HG02981 (cell line): ENCODE data around the gene CD47.

ENCODE experiments used
- ATAC-seq: cut with Tn5 transposase; IDR thresholded peaks from one replicate; pipeline ENCODE4 v1.9.1; 2021; ENCODE audit warnings: mild to moderate bottlenecking, moderate library complexity; ENCODE audit not compliant: unreplicated experiment

The CD47 gene

DNA sequence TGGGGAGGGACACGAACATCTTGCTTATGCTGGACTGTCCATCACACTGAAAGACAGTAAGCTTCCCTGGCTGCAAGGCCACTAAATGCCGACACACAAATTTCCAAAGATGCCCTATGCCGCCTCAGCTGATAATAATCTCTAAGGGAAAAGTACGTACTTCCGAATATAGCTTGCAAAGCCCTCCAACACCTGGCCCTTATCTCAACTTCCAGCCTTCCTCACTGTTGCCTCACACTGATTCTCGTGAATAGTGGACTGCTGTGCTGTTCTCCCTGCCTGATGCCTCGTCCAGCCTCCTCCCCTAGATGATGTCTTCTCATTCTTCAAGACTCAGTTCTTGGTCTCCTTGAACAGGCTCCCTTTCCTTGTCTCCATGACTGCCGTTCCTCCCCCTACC, 72.3 kb downstream of the CD47 start:
- ATAC-seq = no peak

DNA sequence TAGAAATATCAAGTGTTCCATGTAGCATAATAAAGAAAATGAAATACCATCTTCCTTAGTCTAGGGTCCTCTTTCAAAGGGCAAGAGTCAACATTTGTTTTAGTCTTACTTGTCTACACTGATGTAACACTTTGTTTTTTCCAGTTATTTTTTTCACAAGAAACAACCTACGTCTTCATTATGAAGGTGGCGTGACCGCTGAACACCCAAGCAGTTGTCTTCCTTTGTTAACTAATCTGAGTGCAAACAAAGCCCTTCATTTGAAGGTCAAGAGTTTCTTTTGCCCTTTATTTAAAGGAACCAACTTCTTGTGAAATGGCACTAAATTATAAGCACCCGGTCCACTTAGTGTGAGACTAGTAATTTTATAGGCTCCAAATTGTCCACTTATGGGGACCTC, 73.2 kb downstream of the CD47 start:
- ATAC-seq = no peak

DNA sequence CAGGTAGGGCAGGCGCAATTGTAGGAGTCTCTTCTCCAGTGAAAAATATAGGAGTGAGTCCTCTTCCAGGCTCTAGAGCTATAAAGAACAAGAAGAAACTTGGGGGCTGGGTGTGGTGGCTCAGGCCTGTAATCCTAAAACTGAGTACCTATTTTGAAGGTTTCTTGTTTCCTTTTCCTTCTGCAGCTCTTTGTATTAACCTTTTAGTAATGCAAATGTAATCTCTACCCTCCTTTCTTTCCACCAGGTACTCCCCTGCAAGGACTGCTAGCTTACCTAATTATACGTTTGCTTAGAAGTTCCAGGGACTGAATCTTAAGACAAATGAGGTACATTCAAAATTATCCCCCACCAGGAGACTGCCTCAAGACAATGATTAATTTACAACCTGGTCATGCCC, 75.9 kb downstream of the CD47 start:
- no peak for ATAC-seq

DNA sequence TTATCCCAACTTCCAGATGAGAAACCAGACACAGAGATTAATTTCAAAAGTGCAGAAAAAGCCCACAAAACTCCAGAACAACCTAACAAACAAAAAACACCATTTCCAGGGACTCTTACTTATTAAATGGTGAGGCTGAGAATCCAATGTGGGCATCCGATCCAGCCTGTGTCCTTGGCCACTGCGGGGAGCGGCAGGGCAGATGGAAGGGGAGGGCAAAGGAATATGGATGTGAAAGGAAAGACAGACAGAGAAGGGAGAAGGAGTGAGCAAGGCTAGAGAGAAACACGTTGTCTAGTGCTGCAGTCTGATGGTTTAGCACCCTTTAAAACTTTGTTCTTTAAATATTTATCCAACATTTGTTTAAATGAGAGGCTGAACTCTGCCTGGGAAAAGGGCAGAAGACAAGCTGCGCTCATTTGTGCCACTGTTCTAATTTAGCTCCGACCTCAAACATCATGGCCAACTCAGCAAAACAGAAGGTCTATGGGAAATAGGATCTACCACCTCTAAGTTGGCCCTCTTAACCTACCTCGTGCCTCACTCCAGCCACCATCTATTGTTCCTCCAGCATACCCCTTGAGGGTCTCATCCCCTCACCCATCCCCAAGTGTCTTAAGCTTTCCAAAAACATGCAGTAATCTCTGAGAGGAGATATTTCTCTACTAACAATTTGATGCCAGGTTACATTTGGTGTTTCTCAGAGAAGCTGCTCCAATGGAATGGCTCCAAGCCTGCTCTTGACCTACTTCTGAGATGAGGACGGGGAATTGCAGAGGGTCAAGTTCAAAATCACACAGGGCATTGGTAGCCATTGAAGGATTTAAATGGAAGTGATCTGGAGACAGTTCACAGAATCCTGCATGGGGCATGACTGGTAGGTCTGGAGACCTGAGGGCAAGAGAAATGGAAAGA, 77.4 kb downstream of the CD47 start:
- no peak for ATAC-seq

DNA sequence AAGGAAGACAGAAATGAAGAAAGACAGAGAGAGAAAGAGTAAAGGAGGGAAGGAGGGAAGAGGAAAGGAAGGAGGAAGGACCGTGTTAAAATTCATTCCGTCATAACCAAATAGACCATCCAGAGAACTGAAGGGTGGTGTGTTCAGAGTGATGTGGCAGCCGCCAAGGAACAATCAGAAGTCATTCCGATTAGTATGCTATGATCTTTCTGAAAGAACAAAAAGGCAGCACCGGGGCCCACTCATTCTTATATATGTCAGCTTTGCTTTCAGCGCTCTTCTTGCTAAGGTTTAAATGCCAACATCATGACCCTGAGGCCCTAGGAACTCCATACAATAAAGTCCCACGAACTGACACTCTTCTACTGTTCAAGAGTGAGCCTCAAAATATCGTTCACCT, 78.5 kb downstream of the CD47 start:
- ATAC-seq = no peak

DNA sequence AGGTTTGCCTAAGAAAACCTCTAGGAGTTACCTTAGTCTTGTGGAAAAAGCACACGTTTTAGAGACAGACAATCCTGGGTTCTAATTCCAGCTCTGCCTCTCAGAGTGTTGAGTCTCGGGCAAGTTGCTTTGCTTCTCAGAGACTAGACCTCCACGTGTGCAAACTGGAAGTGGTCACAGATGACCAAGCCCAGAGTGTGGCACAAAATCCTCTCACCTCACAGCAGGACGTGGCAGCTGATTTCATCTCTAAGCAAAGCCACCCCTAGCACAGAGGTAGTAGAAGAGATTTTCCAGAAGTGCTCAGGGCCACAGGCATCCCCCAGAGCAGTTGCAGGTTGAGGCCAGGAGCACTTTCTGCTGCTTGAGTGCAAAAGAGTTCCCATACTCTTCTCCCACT, 79.2 kb downstream of the CD47 start:
- ATAC-seq = no peak

DNA sequence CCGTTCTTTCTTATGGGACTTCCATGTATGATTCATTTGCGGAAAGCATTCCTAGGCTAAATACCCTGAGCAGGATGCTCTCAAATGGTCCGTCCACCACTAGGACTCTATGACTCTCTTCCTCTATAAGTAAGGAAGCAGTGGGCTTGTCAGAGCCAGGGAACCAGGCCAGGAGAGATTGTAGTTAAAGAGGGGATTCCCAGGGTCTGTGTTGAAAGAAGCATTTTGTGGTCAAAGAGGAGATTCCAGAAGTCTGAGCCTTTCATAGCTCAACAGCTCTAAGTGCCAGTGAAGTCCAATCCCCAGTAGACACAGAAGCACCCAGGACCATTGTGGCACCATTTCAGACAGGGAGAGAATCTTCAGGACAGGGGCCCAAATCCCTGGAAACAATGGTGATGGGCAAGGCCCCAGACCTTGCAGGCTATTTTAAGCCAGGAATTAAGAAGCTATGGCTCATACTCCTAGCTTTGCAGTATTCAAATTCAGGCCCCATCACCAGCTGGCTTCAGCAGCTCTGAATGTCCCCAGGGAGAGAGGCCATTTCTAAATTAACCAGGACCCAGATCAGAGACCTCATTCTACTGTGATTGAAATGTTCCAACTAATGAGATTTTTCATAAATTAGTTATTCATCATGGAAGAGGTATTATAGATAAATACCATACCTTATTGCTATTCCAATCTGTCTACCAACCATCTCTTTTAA, 81.7 kb downstream of the CD47 start:
- no peak for ATAC-seq

DNA sequence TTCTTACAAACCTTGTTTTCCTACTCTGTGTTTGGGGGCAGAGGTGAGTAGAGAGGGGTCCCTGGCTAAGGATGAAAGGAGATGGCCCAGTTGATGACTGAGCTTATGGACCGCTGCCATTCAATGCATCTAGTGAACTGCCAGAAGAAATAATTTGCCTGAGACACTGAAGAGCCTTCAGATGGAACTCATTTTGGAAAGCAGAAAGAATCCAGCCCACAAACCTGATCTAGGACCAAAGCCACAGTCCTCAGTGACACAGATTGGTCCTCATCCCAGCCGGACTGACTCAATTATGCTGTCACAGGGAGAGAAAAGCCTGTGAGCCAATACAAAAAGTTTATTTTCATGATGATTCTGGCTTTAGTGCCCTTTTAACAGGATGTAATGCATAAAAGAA, 82.7 kb downstream of the CD47 start:
- ATAC-seq = no peak

DNA sequence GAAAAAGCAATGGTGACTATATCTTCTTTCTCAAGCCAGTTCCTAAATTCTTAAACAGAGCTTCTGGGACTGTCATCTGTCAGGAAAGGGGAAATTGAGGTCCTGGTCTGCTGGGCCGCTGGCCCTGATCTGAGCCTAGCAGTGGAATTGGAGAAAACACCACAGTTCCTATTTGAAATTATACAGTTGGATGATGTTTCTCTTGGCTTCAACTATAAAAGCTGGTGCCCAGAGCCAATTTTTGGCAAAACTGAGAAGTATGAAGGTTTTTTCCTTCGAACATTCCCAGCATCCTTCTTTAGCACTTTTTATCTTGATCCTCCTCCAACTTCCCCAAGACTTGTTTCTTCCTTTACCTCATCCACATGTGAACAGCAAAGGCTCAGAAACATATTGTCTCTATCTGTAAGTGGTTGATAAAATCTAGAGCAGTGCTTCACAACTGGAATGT, 83.9 kb downstream of the CD47 start:
- no peak for ATAC-seq

DNA sequence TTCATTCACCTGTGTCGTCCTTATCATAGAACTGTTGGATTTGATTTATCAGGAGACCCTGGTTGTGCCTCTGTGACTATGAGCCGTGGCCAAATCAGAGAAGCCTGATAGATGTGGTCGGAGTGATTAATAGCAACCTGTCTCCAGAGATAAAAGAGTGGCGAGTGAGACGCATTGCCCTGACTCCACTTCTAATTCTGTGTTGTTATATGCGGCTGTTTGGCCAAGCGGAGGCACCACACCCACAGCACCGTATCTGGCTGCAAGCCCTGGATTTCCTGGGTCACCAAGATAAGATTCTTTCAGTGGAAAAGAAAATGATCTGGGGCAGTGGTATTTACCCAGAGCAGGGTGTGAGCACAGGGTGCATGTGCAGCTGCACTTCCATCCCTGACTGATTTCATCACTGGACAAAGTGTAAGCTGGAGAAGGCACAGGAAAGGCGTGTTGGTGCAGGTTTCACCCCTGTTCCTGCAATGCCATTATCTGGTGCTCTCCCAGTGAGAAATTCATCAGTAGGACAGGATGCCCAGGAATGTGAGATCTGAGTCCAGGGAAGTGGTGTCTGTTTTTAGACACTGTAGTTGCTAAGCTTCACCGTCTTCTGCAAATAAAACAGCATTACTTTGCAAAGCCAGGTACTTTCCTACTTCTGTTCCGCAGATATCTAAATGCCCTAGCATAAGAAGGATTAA, 84.6 kb downstream of the CD47 start:
- no peak for ATAC-seq

DNA sequence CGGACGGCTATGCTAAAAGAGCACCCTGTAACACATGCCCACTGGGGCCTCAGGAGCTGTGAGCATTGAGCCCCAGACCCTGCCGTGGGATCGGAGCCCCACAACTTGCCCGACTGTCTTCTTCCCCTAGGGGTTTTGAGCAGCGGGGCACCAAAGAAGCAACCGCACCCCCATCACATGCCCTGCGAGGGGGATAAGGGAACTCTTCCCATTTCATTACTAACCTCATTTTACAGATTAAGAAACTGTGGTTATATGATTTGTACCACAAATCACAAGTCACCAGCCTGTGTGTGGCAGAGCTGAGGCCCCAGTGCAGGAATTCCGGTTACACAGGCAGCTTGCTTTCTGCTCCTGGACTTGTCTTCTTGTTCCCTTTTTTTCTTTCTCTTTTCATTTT, 86.2 kb downstream of the CD47 start:
- ATAC-seq = no peak

DNA sequence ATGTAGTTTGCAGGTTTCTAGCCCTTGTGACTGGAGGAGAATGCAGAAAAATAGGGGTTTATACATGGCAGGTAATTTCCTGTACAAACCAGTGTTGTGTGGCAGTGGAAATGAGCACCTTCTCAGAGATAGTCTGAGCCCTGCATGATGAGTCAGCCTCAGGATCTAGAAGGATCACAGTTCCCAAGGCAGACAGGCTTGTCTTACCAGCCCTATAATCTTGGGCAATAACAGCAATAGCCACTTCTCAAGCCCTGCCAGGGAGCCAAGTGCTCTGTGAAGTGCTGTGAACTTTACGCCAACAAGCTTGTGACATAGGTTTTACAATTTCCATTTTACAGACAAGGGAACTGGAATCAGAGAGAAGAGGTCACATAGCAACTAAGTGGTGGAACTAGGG, 89.4 kb downstream of the CD47 start:
- ATAC-seq = no peak

DNA sequence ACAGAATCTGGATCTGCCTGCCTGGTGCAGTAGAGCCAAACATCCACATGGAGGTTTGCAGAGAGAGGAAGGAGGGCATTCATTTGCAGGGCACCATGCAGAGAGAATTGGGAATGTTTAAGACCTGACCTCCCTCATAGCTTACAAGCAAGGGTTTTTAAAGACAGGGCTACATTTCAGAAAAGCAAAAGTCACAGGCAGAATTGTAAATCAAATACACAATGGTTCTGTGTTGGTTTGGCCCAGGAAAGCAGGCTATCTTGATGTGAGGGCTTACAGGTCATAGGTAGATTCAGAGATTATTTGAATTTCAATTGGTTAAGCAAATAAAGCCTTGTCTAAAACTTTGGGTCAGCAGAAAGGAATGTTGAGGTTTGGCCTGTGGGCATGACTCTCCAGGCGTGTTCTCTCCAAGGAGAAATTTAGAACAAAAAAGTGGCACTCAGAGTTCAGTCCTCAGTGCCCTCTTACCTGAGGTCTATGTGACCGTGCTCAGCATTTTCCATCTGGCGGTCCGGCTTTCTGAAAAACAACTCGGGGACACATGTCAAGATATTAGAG, 91.5 kb downstream of the CD47 start:
- no peak for ATAC-seq

DNA sequence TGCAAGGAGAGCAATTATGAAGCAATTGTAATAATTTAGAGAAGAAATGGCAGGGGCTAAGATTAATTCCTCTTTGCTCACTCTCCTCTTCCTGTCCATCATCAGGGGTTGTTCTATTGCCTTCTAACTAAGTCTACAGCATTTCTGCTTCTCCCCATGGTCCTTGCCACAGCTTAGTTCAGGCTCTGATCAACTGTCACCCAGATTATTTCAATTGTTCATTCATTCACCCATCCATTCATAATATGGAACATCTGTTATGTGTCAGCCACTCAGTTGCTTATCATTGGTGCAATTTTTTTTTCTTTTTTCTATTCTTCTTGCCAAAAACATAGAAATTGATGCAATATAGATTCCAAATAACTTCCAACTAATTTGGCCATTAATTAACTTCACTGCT, 93.2 kb downstream of the CD47 start:
- ATAC-seq = no peak

DNA sequence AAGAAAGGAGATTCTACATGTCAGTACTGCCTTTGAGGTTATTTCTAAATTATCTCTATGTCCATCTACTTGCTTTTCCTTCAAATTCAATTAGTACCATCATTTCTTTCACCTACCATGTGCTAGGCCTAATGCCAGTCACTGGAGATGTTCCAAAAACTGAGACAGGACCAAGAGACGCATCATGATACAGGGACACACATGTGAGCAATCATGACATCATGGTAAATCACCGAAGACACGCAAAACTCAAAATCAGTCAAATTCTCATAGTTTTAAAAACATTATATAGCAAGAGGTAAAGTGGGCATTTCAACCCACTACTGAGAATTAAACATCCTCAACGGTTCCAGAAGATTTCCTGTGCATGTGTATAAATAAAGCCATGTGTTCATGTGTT, 95.0 kb downstream of the CD47 start:
- no peak for ATAC-seq

DNA sequence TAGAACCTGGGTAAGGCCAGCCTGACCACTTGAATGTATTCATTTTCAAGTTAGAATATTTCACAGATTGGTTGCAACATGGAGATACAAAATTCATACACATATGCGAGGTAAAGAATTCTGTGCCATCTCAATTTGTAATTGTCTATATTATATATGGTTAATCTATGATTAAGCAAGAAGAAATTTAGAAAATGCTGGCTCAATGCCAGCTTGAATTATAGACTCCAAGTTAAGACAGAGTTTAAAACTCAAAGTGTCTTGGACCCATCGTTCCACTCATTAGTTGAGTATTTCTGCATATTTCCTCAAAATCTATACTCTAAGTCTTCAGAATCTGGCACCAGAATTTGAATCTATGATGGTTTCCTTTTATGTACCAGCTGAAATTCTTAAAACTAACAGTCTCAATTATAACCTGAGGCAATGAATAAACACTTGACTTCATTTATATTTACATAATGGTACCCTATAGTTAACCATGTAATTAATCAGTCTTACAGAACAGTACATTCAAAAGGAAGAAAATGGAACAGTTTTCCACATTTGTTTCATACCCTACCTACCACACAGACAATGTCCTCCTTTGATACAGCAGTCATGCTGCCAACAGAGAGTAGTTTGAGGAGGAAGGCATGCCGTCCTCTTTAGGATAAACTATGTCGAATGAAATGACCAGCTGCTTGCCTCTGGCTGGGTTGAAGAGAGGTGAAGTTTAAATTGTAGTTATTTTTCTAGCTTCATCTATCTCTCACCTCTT, 95.7 kb downstream of the CD47 start:
- ATAC-seq = no peak

DNA sequence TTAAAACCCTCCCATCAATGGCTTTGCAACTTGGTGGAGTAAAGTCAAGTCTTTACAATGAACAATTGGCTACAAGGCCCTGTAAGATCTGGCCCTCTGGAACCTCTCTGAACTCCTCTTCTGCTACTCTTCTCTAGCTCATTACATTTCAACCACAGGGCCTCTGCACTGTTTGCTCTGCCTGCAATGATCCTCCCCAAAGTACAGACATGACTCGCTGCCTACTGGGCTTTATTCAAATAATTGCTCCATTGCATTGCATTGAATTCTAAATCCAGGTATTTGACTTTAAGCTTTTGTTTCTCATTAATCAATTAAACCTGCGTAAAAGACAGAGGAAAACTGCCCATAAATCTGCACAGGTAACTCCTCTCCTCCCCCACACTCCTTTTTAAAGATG, 96.7 kb downstream of the CD47 start:
- no peak for ATAC-seq

DNA sequence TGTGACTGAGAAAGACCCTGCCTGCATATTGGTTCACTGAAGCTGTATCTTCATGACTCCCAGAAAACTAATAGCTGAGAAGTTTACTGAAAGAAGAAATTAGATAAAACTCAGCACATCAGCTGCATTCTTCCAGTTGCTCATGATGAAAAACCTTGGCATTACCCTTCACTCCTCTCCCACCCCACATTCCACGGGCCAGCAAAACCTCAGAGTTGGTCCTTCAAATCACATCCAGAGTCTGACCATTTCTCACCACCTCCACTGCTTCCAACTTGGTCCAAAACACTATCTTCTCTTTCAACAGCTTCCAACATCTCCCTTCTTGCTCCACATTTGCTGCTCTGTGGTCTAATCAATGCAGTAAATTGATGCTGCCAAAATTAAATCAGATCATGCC, 97.1 kb downstream of the CD47 start:
- no peak for ATAC-seq
